ENCODE results near the gene LPP.

GRCh38 chr3:188214442-188214841 lies 60.5 kb downstream of the LPP start:
- TF ChIP-seq POLR2A (IDR thresholded peaks at IDR 0.05) (no peak), CTCF (IDR thresholded peaks at IDR 0.05) (no peak)

Measured in tibial nerve (tissue), 3 donors.